Activated CD8-positive, alpha-beta memory T cell treated with anti-CD3 and anti-CD28 coated beads, Interleukin-2, amount 50 U/mL, for 24 hours (primary cell): ENCODE results near the gene ZNF213.
A peak's percentile ranks its signal among the peaks of the same experiment; 100 is the strongest.

Experiments
- DNase-seq: peaks from one replicate; pipeline ENCODE4 v3.0.0-alpha.2; 2020; ENCODE audit errors: extremely low read depth

ZNF213 gene

GRCh38 chr16:3134338-3135125 is at the start of gene ZNF213:
TSS of gene ZNF213 (plus strand) at chr16:3135029. CDS start at chr16:3137281, 2,252 bp downstream.
- DNase-seq = peak; percentile 88

- DNase-seq = no peak
These were observed 48.8 kb upstream of the ZNF213 start for GRCh38 chr16:3085868-3086595.

- DNase-seq = no peak
These were observed 48.1 kb upstream of the ZNF213 start for GRCh38 chr16:3086596-3087242.

- no peak for DNase-seq
These were observed 47.3 kb upstream of the ZNF213 start for GRCh38 chr16:3087243-3088235.

GRCh38 chr16:3088450-3088849 is 46.4 kb upstream of the ZNF213 start:
- no peak for DNase-seq

GRCh38 chr16:3088925-3089716 is 45.7 kb upstream of the ZNF213 start:
- DNase-seq = no peak

- DNase-seq = no peak
These were observed 44.9 kb upstream of the ZNF213 start for GRCh38 chr16:3089717-3090592.

- no peak for DNase-seq
These were observed 43.3 kb upstream of the ZNF213 start for GRCh38 chr16:3091551-3091950.

- DNase-seq = no peak
These were observed 42.3 kb upstream of the ZNF213 start for GRCh38 chr16:3092501-3092941.

- DNase-seq = no peak
These were observed 40.4 kb upstream of the ZNF213 start for GRCh38 chr16:3094289-3095027.

GRCh38 chr16:3095869-3096268 is 39.0 kb upstream of the ZNF213 start:
- peak; percentile 26 for DNase-seq

- DNase-seq = no peak
These were observed 38.5 kb upstream of the ZNF213 start for GRCh38 chr16:3096362-3096761.

GRCh38 chr16:3097266-3097665 is 37.6 kb upstream of the ZNF213 start:
- no peak for DNase-seq

- DNase-seq = no peak
These were observed 36.1 kb upstream of the ZNF213 start, which contains the start of gene ZSCAN10 for GRCh38 chr16:3098459-3099394. TSS of gene ZSCAN10 (minus strand) at chr16:3099294. CDS start at chr16:3092937, 6,357 bp downstream.

GRCh38 chr16:3099395-3099731 is 35.5 kb upstream of the ZNF213 start:
- no peak for DNase-seq

GRCh38 chr16:3099732-3100499 is 34.9 kb upstream of the ZNF213 start:
- peak; percentile 81 for DNase-seq
